GM21447 (cell line): ENCODE measurements around the gene KRT15.

Experiments
- ATAC-seq: cut with Tn5 transposase; IDR thresholded peaks from one replicate; pipeline ENCODE4 v1.9.1; 2021; ENCODE audit not compliant: unreplicated experiment

The KRT15 gene

GRCh38 chr17:41527063-41528023, 8.7 kb upstream of the KRT15 start:
- ATAC-seq, result no peak

GRCh38 chr17:41524261-41524660, 5.6 kb upstream of the KRT15 start:
- ATAC-seq, result no peak

GRCh38 chr17:41523787-41524186, 5.1 kb upstream of the KRT15 start:
- no peak for ATAC-seq

- ATAC-seq, result no peak
Observed at GRCh38 chr17:41523225-41523593, 4.5 kb upstream of the KRT15 start.

GRCh38 chr17:41522301-41523224, 3.9 kb upstream of the KRT15 start:
- no peak for ATAC-seq

GRCh38 chr17:41521574-41522261, 3.0 kb upstream of the KRT15 start:
- ATAC-seq, result no peak

GRCh38 chr17:41520821-41521521, 2.3 kb upstream of the KRT15 start:
- ATAC-seq, result no peak

GRCh38 chr17:41519501-41520224, 973 bp upstream of the KRT15 start:
- no peak for ATAC-seq

- no peak for ATAC-seq
Observed at GRCh38 chr17:41518031-41518430, 659 bp downstream of the KRT15 start.

- ATAC-seq, result no peak
Observed at GRCh38 chr17:41516830-41517283, 1.8 kb downstream of the KRT15 start.

- no peak for ATAC-seq
Observed at GRCh38 chr17:41516147-41516829, 2.4 kb downstream of the KRT15 start.

GRCh38 chr17:41513168-41513547, 5.5 kb downstream of the KRT15 start:
- ATAC-seq, result no peak

- no peak for ATAC-seq
Observed at GRCh38 chr17:41512546-41513167, 6.0 kb downstream of the KRT15 start.

GRCh38 chr17:41511716-41512115, 7.0 kb downstream of the KRT15 start:
- ATAC-seq, result no peak

GRCh38 chr17:41511116-41511515, 7.6 kb downstream of the KRT15 start:
- no peak for ATAC-seq

GRCh38 chr17:41510251-41511065, 8.2 kb downstream of the KRT15 start:
- no peak for ATAC-seq

GRCh38 chr17:41507315-41507880, 11.3 kb downstream of the KRT15 start:
- no peak for ATAC-seq
